HS-5 (cell line): ENCODE measurements around the gene GNPDA2.
A peak's percentile ranks its signal among the peaks of the same experiment; 100 is the strongest.

Experiments used
- DNase-seq: peaks from one replicate; pipeline ENCODE4 v3.0.0-alpha.2; 2012; ENCODE audit warnings: low read depth

The GNPDA2 gene

GRCh38 chr4:44678094-44679041 lies 48.0 kb downstream of the GNPDA2 start, which contains the start of gene GUF1:
Gene GUF1, plus strand, starts transcription at chr4:44678420. Its CDS starts 203 bp downstream, at chr4:44678623.
- peak; percentile 61 for DNase-seq

GRCh38 chr4:44675366-44675765 lies 51.0 kb downstream of the GNPDA2 start:
- DNase-seq = no peak

- DNase-seq = no peak
Measured at GRCh38 chr4:44674471-44674870, 51.9 kb downstream of the GNPDA2 start.

DNA sequence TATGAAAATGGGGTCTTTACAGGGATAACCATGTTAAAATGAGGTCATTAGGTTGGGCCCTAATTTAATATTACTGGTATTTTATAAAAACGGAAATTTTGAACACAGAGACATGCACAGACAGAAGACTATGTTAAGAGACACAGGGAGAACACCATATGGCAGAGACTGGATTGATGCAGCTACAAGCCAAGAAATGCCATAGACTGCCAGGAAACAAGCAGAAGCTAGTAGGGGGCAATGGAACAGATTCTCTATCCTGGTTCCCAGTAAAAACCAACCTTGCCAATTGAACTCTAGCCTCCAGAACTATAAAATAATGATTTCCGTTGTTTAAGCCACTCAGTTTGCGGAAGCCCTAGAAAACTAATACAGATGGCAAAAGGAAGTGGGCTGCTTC lies 54.7 kb downstream of the GNPDA2 start:
- no peak for DNase-seq

- DNase-seq = no peak
Measured at GRCh38 chr4:44670506-44671199, 55.7 kb downstream of the GNPDA2 start.

- DNase-seq = no peak
Measured at GRCh38 chr4:44668526-44668925, 57.8 kb downstream of the GNPDA2 start.

DNA sequence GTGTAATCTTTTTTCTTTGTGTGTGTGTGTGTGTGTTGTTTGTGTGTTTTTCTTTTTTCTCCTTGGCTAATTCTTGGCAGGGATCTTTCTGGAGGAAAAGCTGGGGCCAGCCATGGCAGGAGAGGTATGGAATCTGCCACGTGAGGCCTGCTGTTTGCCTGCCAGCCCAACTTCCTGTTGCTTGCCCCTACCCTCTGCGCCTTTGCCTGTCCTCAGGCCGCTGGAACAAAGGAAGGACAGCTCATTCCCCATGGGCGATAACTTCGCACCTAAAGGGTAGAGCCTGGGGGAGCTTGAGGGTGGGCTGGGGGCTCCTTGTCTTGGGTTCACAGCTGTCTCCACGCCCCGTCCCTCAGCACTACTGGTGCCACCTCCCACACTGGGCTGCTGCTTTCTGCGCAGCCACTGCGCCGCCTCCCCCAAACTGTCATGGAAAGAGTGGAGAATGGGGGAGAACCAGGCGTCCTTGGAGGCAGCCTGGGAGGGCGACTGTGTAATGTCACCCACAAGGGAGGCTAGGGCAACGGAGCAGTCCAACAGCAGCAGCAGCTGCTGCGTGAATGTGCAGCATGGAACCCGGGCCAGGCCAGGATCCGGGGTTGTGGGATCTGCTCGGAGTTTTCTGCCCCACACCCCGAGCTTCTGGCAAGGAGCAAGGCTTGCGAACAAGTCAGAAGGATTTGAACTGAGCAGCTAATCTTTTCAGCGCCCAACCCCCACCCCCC lies 62.7 kb downstream of the GNPDA2 start:
- no peak for DNase-seq

- DNase-seq = no peak
Measured at GRCh38 chr4:44662623-44663005, 63.7 kb downstream of the GNPDA2 start.

DNA sequence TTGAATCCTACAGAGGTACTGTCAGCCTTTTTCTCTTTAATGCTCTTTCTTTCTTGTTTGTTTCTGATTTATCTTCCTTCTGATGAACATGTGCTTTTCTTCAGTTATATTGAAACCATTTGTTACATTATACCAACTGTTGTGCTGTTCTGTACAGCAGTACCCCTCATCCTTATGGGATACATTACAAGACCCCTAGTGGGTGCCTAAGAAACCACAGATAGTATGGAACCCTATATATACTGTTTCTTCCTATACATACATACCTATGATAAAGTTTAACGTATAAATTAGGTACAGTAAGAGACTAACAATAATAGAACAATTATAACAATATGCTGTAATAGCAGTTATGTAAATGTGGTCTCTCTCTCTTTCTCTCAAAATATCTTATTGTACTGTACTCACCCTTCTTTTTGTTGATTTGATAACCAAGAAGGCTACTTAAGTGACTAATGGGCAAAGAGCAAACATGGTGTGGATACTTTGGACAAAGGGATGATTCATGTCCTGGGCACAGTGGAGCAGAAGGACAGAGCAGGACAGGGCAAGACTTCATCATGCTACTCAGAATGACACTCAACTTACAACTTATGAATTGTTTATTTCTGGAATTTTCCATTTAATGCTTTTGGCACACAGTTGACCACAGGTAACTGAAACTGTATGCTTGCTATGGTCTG lies 64.3 kb downstream of the GNPDA2 start:
- no peak for DNase-seq

DNA sequence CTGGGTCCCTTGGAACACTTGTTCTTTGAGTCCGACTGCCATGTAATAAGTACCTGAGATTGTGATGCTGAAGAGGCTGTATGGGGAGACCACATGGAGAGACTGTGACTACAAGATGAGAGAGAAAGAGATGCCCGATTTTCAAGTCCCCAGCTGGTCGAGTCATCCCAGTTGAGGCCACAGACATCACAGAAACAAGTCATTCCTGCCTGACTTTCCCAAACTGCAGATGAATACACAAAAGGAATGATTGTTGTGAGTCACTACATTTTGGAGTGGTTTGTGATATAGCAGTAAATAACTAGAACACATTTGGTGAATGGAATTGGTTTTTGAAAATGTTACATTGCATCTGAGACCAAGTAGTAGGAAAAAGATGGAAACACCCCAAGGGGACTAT lies 66.0 kb downstream of the GNPDA2 start:
- DNase-seq = no peak

DNA sequence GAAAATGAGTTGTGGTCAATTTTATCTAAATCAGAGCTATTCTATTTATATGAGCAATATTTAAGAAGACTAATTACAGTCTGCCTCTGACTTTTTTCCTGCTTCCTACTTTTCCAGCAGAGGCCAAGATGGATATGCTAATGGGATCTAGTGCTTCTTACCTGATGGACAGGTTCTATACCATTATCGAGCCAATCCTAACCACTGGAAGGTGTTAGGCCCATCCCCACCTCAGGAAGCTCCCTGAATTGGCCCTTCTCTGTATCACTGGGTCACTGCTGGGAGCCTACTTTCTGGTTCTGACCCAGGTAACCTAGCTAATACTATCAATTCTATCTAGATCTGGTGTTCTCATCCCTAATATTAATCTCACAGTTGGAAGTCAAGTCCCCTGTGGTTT lies 74.4 kb downstream of the GNPDA2 start:
- no peak for DNase-seq
